SK-N-SH (cell line): ENCODE data around the gene SUCNR1. TPM values are rescaled to one million over a fixed set of nuclear protein-coding genes. Genes with fewer than 3 reads are reported as not detected.

Experiments used
- CTCF ChIA-PET: fragments of 300-600, 350-600 bp; formaldehyde crosslinking; extraction: SDS; loops from one replicate; lab custom pipeline; 2021; lab: Yijun Ruan, JAX
- POLR2A ChIA-PET: fragments of 350-600 bp; sonication (Branson Sonifier 250); formaldehyde crosslinking; extraction: SDS; loops from one replicate; lab custom pipeline; 2020; ENCODE audit warnings: antibody characterized with exemption, inconsistent platforms; lab: Yijun Ruan, JAX
- DNase-seq: peaks from one replicate; pipeline ENCODE4 v3.0.0; 2012
- H2AFZ ChIP-seq: fragments of 200-600 bp; sonication (generic); 2 replicates; pipeline ENCODE4 v1.8.1; 2016; ENCODE audit warnings: antibody characterized with exemption, mild to moderate bottlenecking, low read depth
- H3F3A ChIP-seq: fragments of 200-600 bp; sonication (generic); replicated peaks from 2 replicates; pipeline ENCODE3; 2016; ENCODE audit warnings: antibody characterized with exemption, mild to moderate bottlenecking; ENCODE audit not compliant: insufficient read depth
- H3K27ac ChIP-seq, 2 experiments: fragments of 200-500 bp in 1 of 2; fragments of 200-600 bp in 1 of 2; sonication (Bioruptor generic) in 1 of 2; sonication (generic), shearing (Covaris generic) in 1 of 2; 2 replicates each; pipeline versions ENCODE4 v1.5.1 to v1.6.1; 2014 to 2016; ENCODE audit warnings: low read depth in 2 of 2, inconsistent platforms in 1 of 2, low read length in 1 of 2, mild to moderate bottlenecking in 1 of 2, mixed read lengths in 1 of 2
- H3K27me3 ChIP-seq: fragments of 200-600 bp; sonication (generic), shearing (Covaris generic); 2 replicates; pipeline ENCODE4 v1.6.1; 2016; ENCODE audit warnings: mixed run types; ENCODE audit not compliant: insufficient read depth
- H3K36me3 ChIP-seq, 2 experiments: fragments of 200-500 bp in 1 of 2; fragments of 200-600 bp in 1 of 2; sonication (Bioruptor generic) in 1 of 2; sonication (generic) in 1 of 2; replicated peaks in 1 of 2; 2 replicates each; pipeline versions ENCODE3 to v1.5.1; 2014 to 2016; ENCODE audit warnings: low read length in 1 of 2, mild to moderate bottlenecking in 1 of 2; ENCODE audit not compliant: insufficient read depth in 2 of 2, control insufficient read depth in 1 of 2
- H3K4me1 ChIP-seq, 2 experiments: fragments of 200-500 bp in 1 of 2; fragments of 200-600 bp in 1 of 2; sonication (Bioruptor generic) in 1 of 2; sonication (generic), shearing (Covaris generic) in 1 of 2; 2 replicates each; pipeline versions ENCODE4 v1.5.1 to v1.6.1; 2014 to 2016; ENCODE audit warnings: low read depth in 1 of 2, low read length in 1 of 2, mixed run types in 1 of 2; ENCODE audit not compliant: insufficient read depth in 2 of 2, control insufficient read depth in 1 of 2
- H3K4me2 ChIP-seq: fragments of 200-600 bp; sonication (generic), shearing (Covaris generic); 2 replicates; pipeline ENCODE4 v1.6.1; 2017; ENCODE audit warnings: mixed run types
- H3K4me3 ChIP-seq, 2 experiments: fragments of 200-500 bp in 1 of 2; fragments of 200-600 bp in 1 of 2; sonication (Bioruptor generic) in 1 of 2; sonication (generic), shearing (Covaris generic) in 1 of 2; 2 replicates each; pipeline versions ENCODE4 v1.5.1 to v1.8.1; 2014 to 2016; ENCODE audit warnings: low read depth in 2 of 2, inconsistent platforms in 1 of 2, low read length in 1 of 2, mild to moderate bottlenecking in 1 of 2, mixed read lengths in 1 of 2, moderate library complexity in 1 of 2
- H3K79me2 ChIP-seq: fragments of 200-600 bp; sonication (generic); 2 replicates; pipeline ENCODE4 v1.8.1; 2017; ENCODE audit warnings: mild to moderate bottlenecking; ENCODE audit not compliant: insufficient read depth
- H3K9ac ChIP-seq: fragments of 200-600 bp; sonication (generic); 2 replicates; pipeline ENCODE4 v1.6.1; 2017; ENCODE audit warnings: mixed run types
- H3K9me2 ChIP-seq: fragments of 200-600 bp; sonication (generic); 2 replicates; pipeline ENCODE4 v1.6.1; 2017; ENCODE audit warnings: mixed run types
- H3K9me3 ChIP-seq: fragments of 200-600 bp; sonication (generic); 2 replicates; pipeline ENCODE4 v1.6.1; 2017; ENCODE audit warnings: mixed run types, mild to moderate bottlenecking, moderate library complexity
- H4K20me1 ChIP-seq: fragments of 200-600 bp; sonication (generic); 2 replicates; pipeline ENCODE4 v1.6.1; 2017; ENCODE audit warnings: mild to moderate bottlenecking, mixed run types; ENCODE audit not compliant: insufficient read depth
- EZH2phosphoT487 ChIP-seq: fragments of 200-600 bp; sonication (generic); IDR thresholded peaks from 2 replicates; pipeline ENCODE4 v1.6.1; 2017; ENCODE audit warnings: low read depth, mixed run types, mild to moderate bottlenecking, antibody characterized with exemption, moderate library complexity, borderline replicate concordance
- FOXJ3 ChIP-seq: sonication (generic); formaldehyde crosslinking; IDR thresholded peaks from 2 replicates; pipeline ENCODE4 v1.5.1; 2020; ENCODE audit warnings: mild to moderate bottlenecking, missing genetic modification reagents
- GABPA ChIP-seq: IDR thresholded peaks from 2 replicates; pipeline ENCODE4 v1.4.0; 2012; ENCODE audit warnings: low read depth, mild to moderate bottlenecking
- NFIC ChIP-seq: IDR thresholded peaks from 2 replicates; pipeline ENCODE4 v1.4.0; 2012; ENCODE audit warnings: borderline replicate concordance
- POLR2AphosphoS5 ChIP-seq: IDR thresholded peaks from 2 replicates; pipeline ENCODE4 v1.6.1; 2012; ENCODE audit warnings: low read depth, low read length
- RAD21 ChIP-seq: IDR thresholded peaks from 2 replicates; pipeline ENCODE4 v1.6.1; 2012; ENCODE audit warnings: mild to moderate bottlenecking, low read length
- RXRA ChIP-seq: IDR thresholded peaks from 2 replicates; pipeline ENCODE4 v1.4.0; 2012; ENCODE audit warnings: low read depth, mild to moderate bottlenecking, borderline replicate concordance
- TEAD4 ChIP-seq: IDR thresholded peaks from 2 replicates; pipeline ENCODE4 v1.4.0; 2012; ENCODE audit warnings: mild to moderate bottlenecking, borderline replicate concordance; ENCODE audit not compliant: insufficient read depth
- WGBS: methylation state at CpG from one replicate; pipeline ENCODE4 v1.1.6; 2017; ENCODE audit warnings: low lambda C conversion rate; 5-methylcytosine and 5-hydroxymethylcytosine counted together
- polyA plus RNA-seq, 3 experiments: library from polyadenylated mRNA; depleted of rRNA; stranded (reverse); fragments of >200 nt; gene quantifications; 2 replicates each; pipeline ENCODE4 v1.2.3, GENCODE V29; 2012
- TF ChIP-seq, protein P1 (sequence below): fragments of 150-350 bp; IDR thresholded peaks from 2 replicates; pipeline ENCODE4 v1.6.1; 2016; ENCODE audit warnings: mild to moderate bottlenecking, low read depth, low read length
- TF ChIP-seq, protein P2 (sequence below): fragments of 200-600 bp; sonication (generic); IDR thresholded peaks from 2 replicates; pipeline ENCODE4 v1.6.1; 2017; ENCODE audit warnings: antibody characterized with exemption, mild to moderate bottlenecking, moderate library complexity
- TF ChIP-seq, protein P3 (sequence below): IDR thresholded peaks from 2 replicates; pipeline ENCODE4 v1.6.1; 2012; ENCODE audit warnings: mild to moderate bottlenecking, low read depth, low read length, moderate library complexity
- TF ChIP-seq, protein P4 (sequence below): IDR thresholded peaks from 2 replicates; pipeline ENCODE4 v1.4.0; 2012; ENCODE audit warnings: low read depth, borderline replicate concordance

SUCNR1 gene
- polyA plus RNA-seq, 1 of the 3 experiments (the other 2 are of a cell fraction) = 1.5 TPM

DNA sequence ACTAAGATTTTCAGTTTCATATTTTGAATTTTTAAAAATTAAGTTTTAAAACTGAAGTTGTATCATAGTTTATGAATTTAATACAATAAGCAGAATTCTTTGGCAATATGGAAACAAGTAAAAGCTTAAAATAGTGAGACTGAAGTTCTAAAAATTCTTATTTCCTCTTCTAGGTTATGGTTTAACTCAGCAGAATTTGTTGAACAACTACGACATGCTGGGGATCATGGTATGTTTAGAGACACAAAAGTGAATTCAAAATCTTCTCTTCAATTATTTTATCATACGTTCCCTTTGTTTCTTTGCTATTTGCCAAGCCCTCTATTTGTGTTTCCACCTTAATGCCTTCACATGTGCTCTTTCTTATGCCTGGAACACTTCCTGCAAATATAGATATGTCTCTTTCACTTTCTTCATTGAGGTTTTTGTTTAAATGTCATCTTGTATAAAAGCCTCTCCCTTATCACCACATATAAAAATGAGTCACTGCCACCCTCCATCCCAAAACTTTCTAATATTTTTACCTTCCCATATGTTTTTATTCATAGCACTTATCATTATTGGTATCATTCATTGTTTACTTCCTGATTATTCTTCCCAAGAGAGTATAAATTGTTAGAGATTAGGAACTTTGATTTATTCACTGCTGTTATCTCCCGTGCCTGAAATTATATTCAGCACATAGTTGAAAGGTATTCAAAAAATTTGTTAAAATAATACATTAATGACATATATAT lies 6.4 kb downstream of the SUCNR1 start:
- 15% methylated on average over 3 of the region's 3 CpGs for WGBS
- H3K27ac ChIP-seq = peak overlapping the region; percentile 69 to 76; a peak in 3 of 4 replicates
- peak overlapping the region; percentile 35; the same call in 1 of the 2 replicates for H3K9ac ChIP-seq
- H3K27me3 ChIP-seq = no peaks in the 10 kb centered on the region
- no peak for TF ChIP-seq GABPA
- no peak for TF ChIP-seq RXRA
- TF ChIP-seq, protein P1, sequence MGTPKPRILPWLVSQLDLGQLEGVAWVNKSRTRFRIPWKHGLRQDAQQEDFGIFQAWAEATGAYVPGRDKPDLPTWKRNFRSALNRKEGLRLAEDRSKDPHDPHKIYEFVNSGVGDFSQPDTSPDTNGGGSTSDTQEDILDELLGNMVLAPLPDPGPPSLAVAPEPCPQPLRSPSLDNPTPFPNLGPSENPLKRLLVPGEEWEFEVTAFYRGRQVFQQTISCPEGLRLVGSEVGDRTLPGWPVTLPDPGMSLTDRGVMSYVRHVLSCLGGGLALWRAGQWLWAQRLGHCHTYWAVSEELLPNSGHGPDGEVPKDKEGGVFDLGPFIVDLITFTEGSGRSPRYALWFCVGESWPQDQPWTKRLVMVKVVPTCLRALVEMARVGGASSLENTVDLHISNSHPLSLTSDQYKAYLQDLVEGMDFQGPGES = no peak
- TF ChIP-seq, protein P2, sequence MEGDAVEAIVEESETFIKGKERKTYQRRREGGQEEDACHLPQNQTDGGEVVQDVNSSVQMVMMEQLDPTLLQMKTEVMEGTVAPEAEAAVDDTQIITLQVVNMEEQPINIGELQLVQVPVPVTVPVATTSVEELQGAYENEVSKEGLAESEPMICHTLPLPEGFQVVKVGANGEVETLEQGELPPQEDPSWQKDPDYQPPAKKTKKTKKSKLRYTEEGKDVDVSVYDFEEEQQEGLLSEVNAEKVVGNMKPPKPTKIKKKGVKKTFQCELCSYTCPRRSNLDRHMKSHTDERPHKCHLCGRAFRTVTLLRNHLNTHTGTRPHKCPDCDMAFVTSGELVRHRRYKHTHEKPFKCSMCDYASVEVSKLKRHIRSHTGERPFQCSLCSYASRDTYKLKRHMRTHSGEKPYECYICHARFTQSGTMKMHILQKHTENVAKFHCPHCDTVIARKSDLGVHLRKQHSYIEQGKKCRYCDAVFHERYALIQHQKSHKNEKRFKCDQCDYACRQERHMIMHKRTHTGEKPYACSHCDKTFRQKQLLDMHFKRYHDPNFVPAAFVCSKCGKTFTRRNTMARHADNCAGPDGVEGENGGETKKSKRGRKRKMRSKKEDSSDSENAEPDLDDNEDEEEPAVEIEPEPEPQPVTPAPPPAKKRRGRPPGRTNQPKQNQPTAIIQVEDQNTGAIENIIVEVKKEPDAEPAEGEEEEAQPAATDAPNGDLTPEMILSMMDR = no peak
- TF ChIP-seq RAD21 = no peak
- TF ChIP-seq, protein P3, sequence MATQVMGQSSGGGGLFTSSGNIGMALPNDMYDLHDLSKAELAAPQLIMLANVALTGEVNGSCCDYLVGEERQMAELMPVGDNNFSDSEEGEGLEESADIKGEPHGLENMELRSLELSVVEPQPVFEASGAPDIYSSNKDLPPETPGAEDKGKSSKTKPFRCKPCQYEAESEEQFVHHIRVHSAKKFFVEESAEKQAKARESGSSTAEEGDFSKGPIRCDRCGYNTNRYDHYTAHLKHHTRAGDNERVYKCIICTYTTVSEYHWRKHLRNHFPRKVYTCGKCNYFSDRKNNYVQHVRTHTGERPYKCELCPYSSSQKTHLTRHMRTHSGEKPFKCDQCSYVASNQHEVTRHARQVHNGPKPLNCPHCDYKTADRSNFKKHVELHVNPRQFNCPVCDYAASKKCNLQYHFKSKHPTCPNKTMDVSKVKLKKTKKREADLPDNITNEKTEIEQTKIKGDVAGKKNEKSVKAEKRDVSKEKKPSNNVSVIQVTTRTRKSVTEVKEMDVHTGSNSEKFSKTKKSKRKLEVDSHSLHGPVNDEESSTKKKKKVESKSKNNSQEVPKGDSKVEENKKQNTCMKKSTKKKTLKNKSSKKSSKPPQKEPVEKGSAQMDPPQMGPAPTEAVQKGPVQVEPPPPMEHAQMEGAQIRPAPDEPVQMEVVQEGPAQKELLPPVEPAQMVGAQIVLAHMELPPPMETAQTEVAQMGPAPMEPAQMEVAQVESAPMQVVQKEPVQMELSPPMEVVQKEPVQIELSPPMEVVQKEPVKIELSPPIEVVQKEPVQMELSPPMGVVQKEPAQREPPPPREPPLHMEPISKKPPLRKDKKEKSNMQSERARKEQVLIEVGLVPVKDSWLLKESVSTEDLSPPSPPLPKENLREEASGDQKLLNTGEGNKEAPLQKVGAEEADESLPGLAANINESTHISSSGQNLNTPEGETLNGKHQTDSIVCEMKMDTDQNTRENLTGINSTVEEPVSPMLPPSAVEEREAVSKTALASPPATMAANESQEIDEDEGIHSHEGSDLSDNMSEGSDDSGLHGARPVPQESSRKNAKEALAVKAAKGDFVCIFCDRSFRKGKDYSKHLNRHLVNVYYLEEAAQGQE = no peak
- TF ChIP-seq EZH2phosphoT487 = no peak
- no peak for TF ChIP-seq NFIC
- no peak for TF ChIP-seq TEAD4
- TF ChIP-seq POLR2AphosphoS5 = no peak
- no peak for TF ChIP-seq FOXJ3 (CRISPR knock-in tag)
- TF ChIP-seq, protein P4, sequence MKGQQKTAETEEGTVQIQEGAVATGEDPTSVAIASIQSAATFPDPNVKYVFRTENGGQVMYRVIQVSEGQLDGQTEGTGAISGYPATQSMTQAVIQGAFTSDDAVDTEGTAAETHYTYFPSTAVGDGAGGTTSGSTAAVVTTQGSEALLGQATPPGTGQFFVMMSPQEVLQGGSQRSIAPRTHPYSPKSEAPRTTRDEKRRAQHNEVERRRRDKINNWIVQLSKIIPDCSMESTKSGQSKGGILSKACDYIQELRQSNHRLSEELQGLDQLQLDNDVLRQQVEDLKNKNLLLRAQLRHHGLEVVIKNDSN = no peak
- no peaks in the 10 kb centered on the region; the same call in 1 of the 2 replicates for H3K9me3 ChIP-seq
- POLR2A ChIA-PET = no interaction called here
- H3K4me1 ChIP-seq = peaks cover 0 to 2% of the 10 kb centered on the region in 2 experiments; a peak in 1 of 4 replicates
- H2AFZ ChIP-seq = no peak overlapping the region
- H3K9me2 ChIP-seq = no peaks in the 10 kb centered on the region
- H3K4me2 ChIP-seq = peak overlapping the region; percentile 38; the same call in 1 of the 2 replicates
- no peak for DNase-seq
- H4K20me1 ChIP-seq = no peaks in the 10 kb centered on the region
- H3K79me2 ChIP-seq = peaks cover 80% of the 10 kb centered on the region
- peaks cover 8 to 18% of the 10 kb centered on the region in 2 experiments for H3K36me3 ChIP-seq
- no peak overlapping the region; a peak in 1 of 4 replicates for H3K4me3 ChIP-seq
- H3F3A ChIP-seq = peaks cover 31% of the 10 kb centered on the region
- CTCF ChIA-PET = no interaction called here
